Measurements from ENCODE around the gene MELK.

Gene MELK

GRCh38 chr9:36671561-36671960, 98.9 kb downstream of the MELK start:
- no peak overlapping the region for H3K27ac ChIP-seq (ENCODE audit: low read length)
- no peaks in the 10 kb centered on the region for H3K4me1 ChIP-seq (ENCODE audit: control insufficient read depth, insufficient read depth, low read length)
- no peaks in the 10 kb centered on the region for H3K27me3 ChIP-seq (ENCODE audit: control insufficient read depth in 1 of 2, insufficient read depth in 2 of 2, low read length in 2 of 2)
- H3K36me3 ChIP-seq (ENCODE audit: control insufficient read depth in 2 of 2, insufficient read depth in 2 of 2, low read length in 2 of 2): no peaks in the 10 kb centered on the region
- no peaks in the 10 kb centered on the region for H3K9me3 ChIP-seq (ENCODE audit: control insufficient read depth in 2 of 2, low read length in 2 of 2)
- H3K4me3 ChIP-seq (ENCODE audit: low read length in 2 of 2): no peak overlapping the region
- no peak overlapping the region for H3K9ac ChIP-seq (ENCODE audit: low read length in 2 of 2)

DNA sequence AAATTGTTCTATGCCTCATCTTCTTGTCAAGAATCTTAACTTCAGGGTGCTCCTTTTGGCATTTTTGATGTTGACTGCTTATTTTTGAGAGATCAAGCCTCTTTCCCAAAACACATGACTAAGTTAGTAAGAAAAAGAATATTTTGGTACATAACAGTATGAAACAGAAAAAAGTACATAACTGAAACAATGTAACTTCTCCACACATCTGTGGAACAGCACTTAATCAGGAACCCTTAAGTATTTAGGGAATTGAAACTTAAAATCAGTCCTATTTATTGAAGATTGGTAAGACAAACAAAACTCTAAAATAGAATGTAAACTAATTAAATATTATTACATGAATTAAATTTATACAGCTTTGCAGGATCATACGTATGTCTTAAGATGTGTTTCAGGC, 103.4 kb downstream of the MELK start:
- no peak overlapping the region for H3K9ac ChIP-seq (ENCODE audit: low read length in 2 of 2)
- no peak overlapping the region for H3K27ac ChIP-seq (ENCODE audit: low read length)
- H3K4me1 ChIP-seq (ENCODE audit: control insufficient read depth, insufficient read depth, low read length): no peaks in the 10 kb centered on the region
- H3K36me3 ChIP-seq (ENCODE audit: control insufficient read depth in 2 of 2, insufficient read depth in 2 of 2, low read length in 2 of 2): no peaks in the 10 kb centered on the region
- H3K4me3 ChIP-seq (ENCODE audit: low read length in 2 of 2): no peak overlapping the region
- no peaks in the 10 kb centered on the region for H3K9me3 ChIP-seq (ENCODE audit: control insufficient read depth in 2 of 2, low read length in 2 of 2)
- H3K27me3 ChIP-seq (ENCODE audit: control insufficient read depth in 1 of 2, insufficient read depth in 2 of 2, low read length in 2 of 2): no peaks in the 10 kb centered on the region

GRCh38 chr9:36676778-36677485, 104.2 kb downstream of the MELK start:
- no peaks in the 10 kb centered on the region for H3K36me3 ChIP-seq (ENCODE audit: control insufficient read depth in 2 of 2, insufficient read depth in 2 of 2, low read length in 2 of 2)
- H3K27me3 ChIP-seq (ENCODE audit: control insufficient read depth in 1 of 2, insufficient read depth in 2 of 2, low read length in 2 of 2): no peaks in the 10 kb centered on the region
- peaks cover 0 to 6% of the 10 kb centered on the region in 2 donors for H3K9me3 ChIP-seq (ENCODE audit: control insufficient read depth in 2 of 2, low read length in 2 of 2)
- H3K4me1 ChIP-seq (ENCODE audit: control insufficient read depth, insufficient read depth, low read length): no peaks in the 10 kb centered on the region
- no peak overlapping the region for H3K4me3 ChIP-seq (ENCODE audit: low read length in 2 of 2)
- no peak overlapping the region for H3K27ac ChIP-seq (ENCODE audit: low read length)
- no peak overlapping the region for H3K9ac ChIP-seq (ENCODE audit: low read length in 2 of 2)

- no peaks in the 10 kb centered on the region for H3K4me1 ChIP-seq (ENCODE audit: control insufficient read depth, insufficient read depth, low read length)
- H3K4me3 ChIP-seq (ENCODE audit: low read length in 2 of 2): no peak overlapping the region
- no peaks in the 10 kb centered on the region for H3K36me3 ChIP-seq (ENCODE audit: control insufficient read depth in 2 of 2, insufficient read depth in 2 of 2, low read length in 2 of 2)
- H3K27me3 ChIP-seq (ENCODE audit: control insufficient read depth in 1 of 2, insufficient read depth in 2 of 2, low read length in 2 of 2): no peaks in the 10 kb centered on the region
- H3K9me3 ChIP-seq (ENCODE audit: control insufficient read depth in 2 of 2, low read length in 2 of 2): peaks cover 0 to 6% of the 10 kb centered on the region in 2 donors
- H3K9ac ChIP-seq (ENCODE audit: low read length in 2 of 2): no peak overlapping the region
- no peak overlapping the region for H3K27ac ChIP-seq (ENCODE audit: low read length)
Measured at GRCh38 chr9:36677611-36678010, 104.9 kb downstream of the MELK start.

DNA sequence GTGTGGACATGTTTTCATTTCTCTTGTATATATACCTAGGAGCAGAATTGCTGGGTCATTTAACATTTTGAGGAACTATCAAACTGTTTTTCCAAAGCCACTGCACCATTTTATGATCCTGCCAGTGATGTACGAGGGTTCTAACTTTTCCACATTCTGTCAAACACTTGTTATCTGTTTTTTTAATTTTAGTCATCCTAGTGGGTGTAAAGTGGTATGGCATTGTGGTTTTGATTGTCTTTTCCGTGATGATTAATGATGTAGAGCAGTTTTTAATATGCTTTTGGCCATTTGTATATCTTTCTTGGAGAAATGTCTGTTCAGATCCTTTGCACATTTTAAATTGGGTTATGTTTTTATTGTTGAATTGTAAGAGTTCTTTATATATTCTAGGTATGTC, 107.0 kb downstream of the MELK start:
- Histone ChIP-seq H3K9me3 (ENCODE audit: control insufficient read depth in 2 of 2, low read length in 2 of 2) (peaks cover 0 to 6% of the 10 kb centered on the region in 2 donors), H3K36me3 (ENCODE audit: control insufficient read depth in 2 of 2, insufficient read depth in 2 of 2, low read length in 2 of 2) (no peaks in the 10 kb centered on the region), H3K4me1 (ENCODE audit: control insufficient read depth, insufficient read depth, low read length) (no peaks in the 10 kb centered on the region), H3K4me3 (ENCODE audit: low read length in 2 of 2) (no peak overlapping the region), H3K27me3 (ENCODE audit: control insufficient read depth in 1 of 2, insufficient read depth in 2 of 2, low read length in 2 of 2) (no peaks in the 10 kb centered on the region), H3K9ac (ENCODE audit: low read length in 2 of 2) (no peak overlapping the region), H3K27ac (ENCODE audit: low read length) (no peak overlapping the region)

- no peak overlapping the region for H3K4me3 ChIP-seq (ENCODE audit: low read length in 2 of 2)
- H3K4me1 ChIP-seq (ENCODE audit: control insufficient read depth, insufficient read depth, low read length): no peaks in the 10 kb centered on the region
- no peak overlapping the region for H3K27ac ChIP-seq (ENCODE audit: low read length)
- H3K27me3 ChIP-seq (ENCODE audit: control insufficient read depth in 1 of 2, insufficient read depth in 2 of 2, low read length in 2 of 2): no peaks in the 10 kb centered on the region
- H3K36me3 ChIP-seq (ENCODE audit: control insufficient read depth in 2 of 2, insufficient read depth in 2 of 2, low read length in 2 of 2): no peaks in the 10 kb centered on the region
- H3K9me3 ChIP-seq (ENCODE audit: control insufficient read depth in 2 of 2, low read length in 2 of 2): peaks cover 3 to 6% of the 10 kb centered on the region in 2 donors
- no peak overlapping the region for H3K9ac ChIP-seq (ENCODE audit: low read length in 2 of 2)
Measured at GRCh38 chr9:36686471-36686870, 113.8 kb downstream of the MELK start.

- Histone ChIP-seq H3K27me3 (ENCODE audit: control insufficient read depth in 1 of 2, insufficient read depth in 2 of 2, low read length in 2 of 2) (no peaks in the 10 kb centered on the region), H3K9ac (ENCODE audit: low read length in 2 of 2) (no peak overlapping the region), H3K4me1 (ENCODE audit: control insufficient read depth, insufficient read depth, low read length) (no peaks in the 10 kb centered on the region)
Measured at GRCh38 chr9:36690412-36691168, 117.9 kb downstream of the MELK start.

GRCh38 chr9:36691671-36692070, 119.0 kb downstream of the MELK start:
- no peak overlapping the region for H3K27ac ChIP-seq (ENCODE audit: low read length)
- no peaks in the 10 kb centered on the region for H3K4me1 ChIP-seq (ENCODE audit: control insufficient read depth, insufficient read depth, low read length)
- H3K4me3 ChIP-seq (ENCODE audit: low read length in 2 of 2): no peak overlapping the region
- peaks cover 0 to 10% of the 10 kb centered on the region in 2 donors for H3K9me3 ChIP-seq (ENCODE audit: control insufficient read depth in 2 of 2, low read length in 2 of 2)
- H3K9ac ChIP-seq (ENCODE audit: low read length in 2 of 2): no peak overlapping the region
- H3K27me3 ChIP-seq (ENCODE audit: control insufficient read depth in 1 of 2, insufficient read depth in 2 of 2, low read length in 2 of 2): no peaks in the 10 kb centered on the region
- H3K36me3 ChIP-seq (ENCODE audit: control insufficient read depth in 2 of 2, insufficient read depth in 2 of 2, low read length in 2 of 2): no peaks in the 10 kb centered on the region

More at GRCh38 chr9:36690412-36691168, 117.9 kb downstream of the MELK start:
- Histone ChIP-seq H3K4me3 (ENCODE audit: low read length in 2 of 2) (no peak overlapping the region), H3K36me3 (ENCODE audit: control insufficient read depth in 2 of 2, insufficient read depth in 2 of 2, low read length in 2 of 2) (no peaks in the 10 kb centered on the region), H3K27ac (ENCODE audit: low read length) (no peak overlapping the region), H3K9me3 (ENCODE audit: control insufficient read depth in 2 of 2, low read length in 2 of 2) (peaks cover 0 to 10% of the 10 kb centered on the region in 2 donors)

- H3K36me3 ChIP-seq (ENCODE audit: control insufficient read depth in 2 of 2, insufficient read depth in 2 of 2, low read length in 2 of 2): no peaks in the 10 kb centered on the region
- H3K27ac ChIP-seq (ENCODE audit: low read length): no peak overlapping the region
- H3K4me1 ChIP-seq (ENCODE audit: control insufficient read depth, insufficient read depth, low read length): no peaks in the 10 kb centered on the region
- no peaks in the 10 kb centered on the region for H3K27me3 ChIP-seq (ENCODE audit: control insufficient read depth in 1 of 2, insufficient read depth in 2 of 2, low read length in 2 of 2)
- no peak overlapping the region for H3K4me3 ChIP-seq (ENCODE audit: low read length in 2 of 2)
- no peaks in the 10 kb centered on the region for H3K9me3 ChIP-seq (ENCODE audit: control insufficient read depth in 2 of 2, low read length in 2 of 2)
- H3K9ac ChIP-seq (ENCODE audit: low read length in 2 of 2): no peak overlapping the region
Measured at GRCh38 chr9:36698984-36699383, 126.3 kb downstream of the MELK start.

- no peaks in the 10 kb centered on the region for H3K4me1 ChIP-seq (ENCODE audit: control insufficient read depth, insufficient read depth, low read length)
- H3K36me3 ChIP-seq (ENCODE audit: control insufficient read depth in 2 of 2, insufficient read depth in 2 of 2, low read length in 2 of 2): no peaks in the 10 kb centered on the region
- H3K9me3 ChIP-seq (ENCODE audit: control insufficient read depth in 2 of 2, low read length in 2 of 2): no peaks in the 10 kb centered on the region
- H3K9ac ChIP-seq (ENCODE audit: low read length in 2 of 2): no peak overlapping the region
- no peak overlapping the region for H3K27ac ChIP-seq (ENCODE audit: low read length)
- H3K27me3 ChIP-seq (ENCODE audit: control insufficient read depth in 1 of 2, insufficient read depth in 2 of 2, low read length in 2 of 2): no peaks in the 10 kb centered on the region
- no peak overlapping the region for H3K4me3 ChIP-seq (ENCODE audit: low read length in 2 of 2)
Measured at GRCh38 chr9:36704148-36704547, 131.5 kb downstream of the MELK start.

Measured in stomach smooth muscle (tissue), 2 donors.